Astrocyte of the cerebellum (primary cell): ENCODE measurements around the gene CTNNA3.

Experiments
- DNase-seq: peaks from one replicate; pipeline ENCODE4 v3.0.0-alpha.2; 2011; ENCODE audit warnings: low read depth
- H3K4me3 ChIP-seq: 2 replicates; pipeline ENCODE4 v1.5.1; 2011; ENCODE audit warnings: mild to moderate bottlenecking, low read depth, low read length, moderate library complexity
- in situ Hi-C: cut with HindIII; loops from 2 replicates; pipeline ENCODE4 v1.10.0; 2017; ENCODE audit warnings: low sequenced_read_pairs
- TF ChIP-seq, protein P1 (sequence below): IDR thresholded peaks from 2 replicates; pipeline ENCODE4 v1.5.1; 2012; ENCODE audit warnings: low read length, low read depth, moderate library complexity, mild to moderate bottlenecking; ENCODE audit errors: missing control alignments

Gene CTNNA3

DNA sequence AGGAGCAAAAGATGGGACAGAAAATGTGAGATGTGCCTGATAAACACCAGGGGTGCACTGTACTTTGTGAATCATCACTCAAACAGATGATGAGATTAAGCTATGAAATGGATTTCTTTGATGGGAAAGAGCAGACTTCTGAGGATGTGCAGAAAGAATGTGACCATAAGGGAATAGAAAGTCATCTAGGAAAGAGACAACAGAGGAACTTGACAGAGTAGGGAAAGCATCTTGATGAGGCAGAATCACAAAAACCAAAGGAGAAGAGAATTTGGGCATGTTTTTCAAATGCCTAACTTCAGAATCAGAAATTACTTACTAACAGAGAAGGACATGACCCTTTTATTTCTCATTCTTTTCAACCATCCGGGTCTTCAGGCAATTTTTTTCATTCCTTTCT, 852.6 kb downstream of the CTNNA3 start:
- no peak overlapping the region for H3K4me3 ChIP-seq
- TF ChIP-seq, protein P1, sequence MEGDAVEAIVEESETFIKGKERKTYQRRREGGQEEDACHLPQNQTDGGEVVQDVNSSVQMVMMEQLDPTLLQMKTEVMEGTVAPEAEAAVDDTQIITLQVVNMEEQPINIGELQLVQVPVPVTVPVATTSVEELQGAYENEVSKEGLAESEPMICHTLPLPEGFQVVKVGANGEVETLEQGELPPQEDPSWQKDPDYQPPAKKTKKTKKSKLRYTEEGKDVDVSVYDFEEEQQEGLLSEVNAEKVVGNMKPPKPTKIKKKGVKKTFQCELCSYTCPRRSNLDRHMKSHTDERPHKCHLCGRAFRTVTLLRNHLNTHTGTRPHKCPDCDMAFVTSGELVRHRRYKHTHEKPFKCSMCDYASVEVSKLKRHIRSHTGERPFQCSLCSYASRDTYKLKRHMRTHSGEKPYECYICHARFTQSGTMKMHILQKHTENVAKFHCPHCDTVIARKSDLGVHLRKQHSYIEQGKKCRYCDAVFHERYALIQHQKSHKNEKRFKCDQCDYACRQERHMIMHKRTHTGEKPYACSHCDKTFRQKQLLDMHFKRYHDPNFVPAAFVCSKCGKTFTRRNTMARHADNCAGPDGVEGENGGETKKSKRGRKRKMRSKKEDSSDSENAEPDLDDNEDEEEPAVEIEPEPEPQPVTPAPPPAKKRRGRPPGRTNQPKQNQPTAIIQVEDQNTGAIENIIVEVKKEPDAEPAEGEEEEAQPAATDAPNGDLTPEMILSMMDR = no peak
- in situ Hi-C loops = no loop called here
- no peak for DNase-seq

GRCh38 chr10:66842867-66843266, 853.1 kb downstream of the CTNNA3 start:
- in situ Hi-C loops = no loop called here
- DNase-seq = no peak
- H3K4me3 ChIP-seq = no peak overlapping the region
- TF ChIP-seq, protein P1 = no peak

GRCh38 chr10:66842371-66842770, 853.6 kb downstream of the CTNNA3 start:
- no peak for DNase-seq
- TF ChIP-seq, protein P1 = no peak
- H3K4me3 ChIP-seq = no peak overlapping the region
- in situ Hi-C loops = no loop called here

GRCh38 chr10:66838656-66839055, 857.3 kb downstream of the CTNNA3 start:
- in situ Hi-C loops = no loop called here
- TF ChIP-seq, protein P1 = no peak
- H3K4me3 ChIP-seq = no peak overlapping the region
- no peak for DNase-seq

- no peak overlapping the region for H3K4me3 ChIP-seq
- in situ Hi-C loops = no loop called here
- DNase-seq = peak; percentile 84
- TF ChIP-seq, protein P1 = no peak
Observed at GRCh38 chr10:66837990-66838389, 858.0 kb downstream of the CTNNA3 start.

DNA sequence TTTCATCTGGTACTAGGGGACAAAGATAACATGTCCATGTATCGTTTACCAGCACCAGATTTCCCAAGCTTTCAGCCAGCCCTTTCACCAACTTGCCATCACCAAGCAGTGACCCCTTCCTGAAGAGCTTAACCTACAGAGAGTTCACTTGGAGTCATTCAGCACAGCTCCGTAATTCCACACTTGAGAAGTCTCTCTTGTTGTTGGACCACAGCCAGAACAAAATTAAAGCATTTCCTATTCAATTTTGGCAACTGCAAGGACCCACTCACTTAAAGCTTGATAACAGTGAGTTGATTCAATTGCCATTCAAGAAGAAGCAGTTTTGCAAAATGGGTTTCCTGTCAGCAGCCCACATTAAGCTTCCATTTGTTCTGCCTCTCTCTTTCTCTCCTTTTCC, 858.7 kb downstream of the CTNNA3 start:
- TF ChIP-seq, protein P1 = no peak
- no peak overlapping the region for H3K4me3 ChIP-seq
- in situ Hi-C loops = no loop called here
- DNase-seq = peak; percentile 43

- in situ Hi-C loops = no loop called here
- DNase-seq = no peak
- TF ChIP-seq, protein P1 = no peak
- H3K4me3 ChIP-seq = no peak overlapping the region
Observed at GRCh38 chr10:66836771-66837170, 859.2 kb downstream of the CTNNA3 start.
